Colon (tissue), 2 donors: Measurements from ENCODE around the gene NCAPD2.
"Not testable (repeated sequence)": the region's sequence is repeated elsewhere in the genome, so short reads cannot be mapped to it uniquely, and the experiment has no call there.

Source experiments
- FAIRE-seq: peaks from 2 replicates; lab custom pipeline; 2012; peaks lifted over from hg19 to GRCh38; lab: Jason Lieb, UNC
- donor health status: control.
- donor health status: control.

Gene NCAPD2

DNA sequence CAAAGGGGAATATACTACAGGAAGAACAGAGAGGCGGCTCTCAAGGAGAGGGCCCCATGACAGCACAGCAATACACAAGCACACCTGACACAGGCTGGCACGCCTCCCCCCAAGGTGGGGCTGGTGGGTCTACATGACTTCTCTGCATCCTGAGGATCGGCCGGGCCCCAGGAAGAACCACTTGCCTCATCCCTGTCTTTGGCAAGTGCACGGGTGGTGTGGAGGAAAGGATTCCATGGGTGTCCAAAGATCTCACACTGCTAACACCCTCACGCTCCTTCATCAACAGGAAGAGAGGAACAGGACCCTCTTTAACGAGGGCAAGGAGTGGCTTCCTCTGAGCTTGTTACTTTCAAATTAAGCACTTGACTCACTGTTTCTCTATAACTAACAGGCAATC, 30.7 kb upstream of the NCAPD2 start:
- FAIRE-seq, result no peak

DNA sequence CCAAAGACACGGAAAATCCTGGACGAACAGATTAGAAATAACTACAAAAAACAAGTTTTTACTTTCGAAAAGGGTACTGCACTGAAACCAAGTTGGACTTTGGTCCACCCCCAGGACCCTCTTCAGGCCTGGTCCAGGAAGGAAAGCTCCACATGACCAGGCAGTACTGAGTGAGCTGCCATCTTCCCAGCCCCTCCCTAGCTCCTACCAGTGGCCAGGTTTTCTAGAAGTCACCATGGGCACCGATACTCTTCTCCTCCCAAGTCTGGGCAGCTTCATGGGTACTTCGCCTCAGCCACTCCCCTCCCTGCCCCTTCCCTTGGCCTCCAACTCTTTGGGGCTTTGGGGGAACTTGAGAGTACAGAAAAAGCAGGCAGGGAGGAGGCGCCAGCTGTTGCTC, 30.0 kb upstream of the NCAPD2 start:
- no peak for FAIRE-seq

DNA sequence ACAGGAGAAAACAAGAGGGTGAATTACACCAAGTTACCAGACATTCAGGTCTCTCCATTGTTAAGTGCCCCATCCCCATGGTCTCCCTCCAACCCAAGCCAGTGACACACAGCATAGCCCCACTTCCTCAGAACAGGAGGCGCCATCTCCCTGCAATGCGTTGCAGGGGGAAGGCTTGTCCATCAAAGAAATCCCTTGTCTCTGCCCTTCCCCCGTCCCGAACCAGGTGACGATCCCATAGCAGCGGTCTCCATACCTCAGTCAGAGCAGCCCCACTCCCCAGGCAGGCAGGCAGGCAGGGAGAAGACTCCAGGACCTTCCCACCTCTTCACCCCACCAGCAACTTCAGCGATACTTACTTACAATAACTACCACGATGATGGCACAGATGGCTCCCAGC, 29.4 kb upstream of the NCAPD2 start:
- FAIRE-seq, result no peak

DNA sequence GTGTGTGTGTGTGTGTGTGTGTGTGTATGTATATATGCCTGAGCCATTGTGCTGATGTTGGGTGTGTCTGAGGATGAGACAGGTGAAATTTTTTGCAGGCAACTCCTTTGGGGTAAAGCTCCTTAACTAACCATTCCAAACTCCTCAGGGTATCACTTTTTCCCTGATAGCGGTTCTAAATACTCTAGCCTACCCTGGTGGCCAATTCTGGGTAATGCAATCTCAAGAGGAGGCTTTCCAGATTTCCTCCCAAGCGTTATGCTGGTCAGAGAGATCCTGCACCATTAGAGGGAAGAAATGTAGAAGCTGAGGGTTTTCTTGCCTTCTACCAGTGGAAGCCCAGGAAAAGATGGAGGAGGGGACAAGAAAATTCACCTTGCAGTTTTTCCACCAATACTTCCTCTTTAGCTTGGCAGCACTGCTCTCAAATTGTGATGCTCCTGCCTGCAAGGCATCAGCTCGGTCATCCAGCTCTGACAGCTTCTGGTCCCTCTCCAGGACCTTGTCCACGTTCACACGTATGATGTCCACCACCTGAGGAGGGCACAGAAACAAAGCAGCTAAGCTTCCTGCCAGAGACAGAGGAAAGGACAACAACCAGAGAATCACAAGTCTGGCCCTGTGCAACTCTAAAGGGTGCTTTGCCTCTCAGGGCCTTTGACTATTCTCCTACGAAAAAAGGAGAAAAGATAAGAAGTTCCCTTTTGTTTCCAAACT, 28.3 kb upstream of the NCAPD2 start:
- FAIRE-seq, result no peak

- no peak for FAIRE-seq
These were observed 27.7 kb upstream of the NCAPD2 start for GRCh38 chr12:6466184-6466573.

GRCh38 chr12:6466751-6467150, 27.2 kb upstream of the NCAPD2 start:
- not testable (repeated sequence) for FAIRE-seq

- not testable (repeated sequence) for FAIRE-seq
These were observed 26.2 kb upstream of the NCAPD2 start for GRCh38 chr12:6467571-6468282.

GRCh38 chr12:6468283-6468575, 25.7 kb upstream of the NCAPD2 start:
- FAIRE-seq, result no peak

DNA sequence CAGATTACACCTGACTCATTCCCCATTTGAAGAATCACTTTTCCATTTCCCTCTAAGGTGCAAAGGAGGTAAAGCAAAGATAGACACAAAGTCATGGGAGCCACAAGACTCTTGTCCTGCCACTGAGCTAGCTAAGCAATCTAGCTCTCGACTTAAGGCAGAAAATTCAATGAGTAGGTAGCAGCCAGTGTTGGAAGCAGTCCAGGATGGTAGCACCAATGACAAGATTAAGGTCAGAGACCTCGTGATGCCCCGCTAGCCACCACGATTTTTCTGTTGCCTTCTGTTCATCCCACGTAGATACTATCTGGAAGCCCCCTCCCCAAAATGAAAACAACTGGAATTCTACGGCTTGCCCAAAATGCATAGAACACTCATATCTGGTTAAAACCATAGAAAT, 24.8 kb upstream of the NCAPD2 start:
- no peak for FAIRE-seq

DNA sequence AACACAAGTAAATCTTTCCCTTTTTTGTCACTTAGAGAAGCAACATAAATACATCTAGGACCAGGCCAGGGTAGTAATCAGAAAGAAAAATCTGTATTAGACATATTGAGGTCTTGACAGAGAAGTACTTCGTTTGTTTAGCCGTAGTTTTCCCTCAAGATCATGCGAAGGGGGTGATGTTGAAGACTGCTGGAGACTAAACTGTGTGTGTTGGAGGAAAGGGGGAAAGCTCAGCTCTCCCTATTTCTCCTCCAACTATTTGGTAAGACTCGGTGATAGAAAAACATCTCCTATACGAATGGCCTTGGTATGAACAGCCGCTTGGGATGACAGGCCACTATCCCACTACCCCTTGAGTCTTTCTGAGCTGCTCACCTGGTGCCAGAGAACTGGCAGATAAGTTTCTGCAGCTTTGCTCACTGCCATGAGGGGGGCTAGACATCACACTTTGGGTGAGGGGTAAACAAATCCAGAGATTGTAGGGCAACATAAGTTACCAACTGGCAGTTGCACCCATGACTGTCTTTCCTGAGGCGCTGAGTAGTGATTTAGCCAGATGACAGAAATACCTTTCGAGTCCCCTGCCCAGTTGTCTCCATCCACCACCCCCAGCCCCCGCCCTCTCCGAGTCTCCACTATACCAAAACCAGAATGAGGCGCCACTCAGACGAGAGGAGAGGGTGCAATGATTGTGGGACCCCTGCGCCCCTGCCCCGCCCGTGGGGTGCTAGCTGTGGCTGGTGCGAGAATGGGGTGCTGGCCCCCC, 24.1 kb upstream of the NCAPD2 start:
- FAIRE-seq, result no peak

DNA sequence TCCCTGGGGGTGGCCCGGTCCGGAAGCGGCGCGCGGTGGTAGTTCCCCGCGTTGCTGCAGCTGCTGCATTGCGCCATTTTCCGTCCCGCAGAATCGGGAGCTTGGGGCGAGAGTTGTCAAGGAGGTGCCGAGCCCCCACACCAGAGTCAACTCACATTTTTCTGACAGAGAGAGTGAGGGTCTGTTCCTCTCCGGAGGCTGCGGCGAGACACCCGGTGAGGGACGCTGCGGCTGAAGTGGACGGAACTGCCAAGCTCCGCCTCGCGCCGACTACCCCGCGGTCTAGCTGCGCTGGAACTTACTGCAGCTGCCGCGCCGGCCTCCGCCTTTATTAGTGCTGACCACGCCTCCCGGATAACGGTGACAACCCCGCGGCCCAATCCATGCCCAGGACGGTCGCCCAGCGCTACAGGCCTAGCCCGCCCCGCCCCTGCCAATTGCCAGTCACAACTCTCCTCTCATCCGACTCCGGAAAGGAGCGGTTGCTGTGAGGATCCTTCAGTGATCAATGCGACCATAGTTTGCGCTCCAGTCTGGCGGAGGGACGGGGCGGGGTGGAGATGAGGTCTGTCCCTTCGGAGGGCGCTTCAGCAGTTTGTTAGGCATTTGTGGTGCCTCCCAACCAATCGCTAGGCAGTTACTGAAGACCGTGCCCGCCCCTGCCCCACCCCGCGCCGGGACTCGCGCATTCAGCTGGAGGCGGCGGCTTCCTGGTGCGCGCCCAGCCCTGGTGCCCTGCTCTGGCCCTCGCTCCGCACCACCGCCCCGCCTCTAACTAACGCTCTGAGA, 23.3 kb upstream of the NCAPD2 start, which contains the start of gene VAMP1:
TSS of gene VAMP1 (minus strand) at position 303 of the 789 bp plus-strand sequence. CDS start at position 157, 146 bp downstream.
- no peak for FAIRE-seq

- no peak for FAIRE-seq
These were observed 21.9 kb upstream of the NCAPD2 start for GRCh38 chr12:6471989-6472360.

- no peak for FAIRE-seq
These were observed 21.4 kb upstream of the NCAPD2 start for GRCh38 chr12:6472491-6472890.

- FAIRE-seq, result not testable (repeated sequence)
These were observed 18.5 kb upstream of the NCAPD2 start for GRCh38 chr12:6475233-6475975.

DNA sequence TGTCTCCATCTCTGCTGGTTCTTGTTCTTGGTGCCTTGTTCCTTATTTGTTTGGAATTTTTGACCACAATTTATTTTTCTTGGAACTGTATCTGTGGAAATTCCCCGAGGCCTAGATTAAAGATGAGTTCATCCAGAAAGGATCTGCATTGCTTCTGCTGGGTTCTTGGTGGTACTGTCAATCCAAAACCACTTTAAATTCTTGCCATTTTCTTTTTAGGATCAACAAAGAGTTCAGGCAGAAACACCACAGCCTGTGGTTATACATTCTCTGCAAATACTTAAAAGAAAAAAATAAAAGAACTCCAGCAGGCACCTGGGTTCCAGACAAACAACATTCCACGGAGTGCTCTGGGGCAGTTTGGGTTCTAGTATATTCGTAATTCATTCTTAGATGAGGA, 17.4 kb upstream of the NCAPD2 start:
- FAIRE-seq, result no peak

GRCh38 chr12:6477601-6478377, 16.1 kb upstream of the NCAPD2 start:
- not testable (repeated sequence) for FAIRE-seq

DNA sequence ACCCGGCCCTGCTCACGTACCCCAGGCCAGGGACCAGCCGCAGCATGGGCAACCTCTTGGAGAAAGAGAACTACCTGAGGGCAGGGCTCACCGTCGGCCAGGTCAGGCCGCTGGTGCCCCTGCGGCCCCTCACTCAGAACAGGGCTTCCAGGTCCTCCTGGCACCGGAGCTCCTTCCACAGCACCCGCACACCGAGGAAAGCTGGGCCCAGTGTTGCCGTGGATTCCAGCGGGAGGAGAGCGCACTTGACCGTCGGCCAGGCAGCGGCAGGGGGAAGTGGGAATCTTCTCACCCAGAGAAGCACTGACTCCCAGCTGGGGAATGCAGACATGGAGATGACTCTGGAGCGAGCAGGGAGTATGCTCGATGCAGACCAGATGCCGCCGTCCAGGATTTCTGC, 15.5 kb upstream of the NCAPD2 start:
- no peak for FAIRE-seq

- no peak for FAIRE-seq
These were observed 5.7 kb upstream of the NCAPD2 start for GRCh38 chr12:6488240-6488639.

- no peak for FAIRE-seq
These were observed 4.5 kb upstream of the NCAPD2 start for GRCh38 chr12:6489449-6489848.

GRCh38 chr12:6490673-6491072, 3.2 kb upstream of the NCAPD2 start:
- FAIRE-seq, result not testable (repeated sequence)
